SK-N-DZ (cell line): ENCODE data around the gene GPRIN1. TPM values are rescaled to one million over a fixed set of nuclear protein-coding genes. Genes with fewer than 3 reads are reported as not detected.

Experiments
- DNase-seq: peaks from one replicate; pipeline ENCODE4 v3.0.0-alpha.2; 2015; ENCODE audit warnings: low spot score
- polyA plus RNA-seq, 2 experiments: library from polyadenylated mRNA; depleted of rRNA; stranded (reverse); fragments of >200 nt; gene quantifications; 2 replicates each; pipeline ENCODE4 v1.2.3, GENCODE V29; 2014

The GPRIN1 gene
- 61.6 and 68.7 TPM in 2 replicates for polyA plus RNA-seq (2014; cell fraction: cytosol; rRNA removed)
- polyA plus RNA-seq (2014; cell fraction: nucleus; rRNA removed) = 25.8 and 29.2 TPM in 2 replicates

- DNase-seq = peak; percentile 70
Measured at GRCh38 chr5:176609724-176610434, at the start of gene GPRIN1. Gene GPRIN1, minus strand, starts transcription at chr5:176610156. Its CDS starts 10,322 bp downstream, at chr5:176599834.

GRCh38 chr5:176659512-176659839 is 49.5 kb upstream of the GPRIN1 start:
- no peak for DNase-seq

- DNase-seq = no peak
Measured at GRCh38 chr5:176658817-176659511, 49.0 kb upstream of the GPRIN1 start.

- DNase-seq = peak; percentile 77
Measured at GRCh38 chr5:176658007-176658599, 48.1 kb upstream of the GPRIN1 start.

- no peak for DNase-seq
Measured at GRCh38 chr5:176656467-176656990, 46.6 kb upstream of the GPRIN1 start.

- no peak for DNase-seq
Measured at GRCh38 chr5:176654856-176655255, 44.9 kb upstream of the GPRIN1 start.

GRCh38 chr5:176653401-176654385 is 43.7 kb upstream of the GPRIN1 start:
- no peak for DNase-seq

GRCh38 chr5:176652136-176652535 is 42.2 kb upstream of the GPRIN1 start:
- DNase-seq = no peak

GRCh38 chr5:176651472-176651980 is 41.6 kb upstream of the GPRIN1 start:
- DNase-seq = no peak

GRCh38 chr5:176650354-176650884 is 40.5 kb upstream of the GPRIN1 start:
- no peak for DNase-seq

GRCh38 chr5:176648474-176649194 is 38.7 kb upstream of the GPRIN1 start:
- no peak for DNase-seq

- DNase-seq = peak; percentile 47
Measured at GRCh38 chr5:176647843-176648473, 38.0 kb upstream of the GPRIN1 start.

GRCh38 chr5:176647030-176647842 is 37.3 kb upstream of the GPRIN1 start, which contains the start of gene TSPAN17:
Gene TSPAN17, plus strand, starts transcription at chr5:176647484. Its CDS starts 132 bp downstream, at chr5:176647616.
- peak; percentile 98 for DNase-seq

- no peak for DNase-seq
Measured at GRCh38 chr5:176646707-176647029, 36.7 kb upstream of the GPRIN1 start.

- no peak for DNase-seq
Measured at GRCh38 chr5:176646049-176646706, 36.2 kb upstream of the GPRIN1 start.

- no peak for DNase-seq
Measured at GRCh38 chr5:176644878-176645670, 35.1 kb upstream of the GPRIN1 start.

GRCh38 chr5:176644294-176644693 is 34.3 kb upstream of the GPRIN1 start:
- DNase-seq = no peak
